Measurements from ENCODE around the gene ZNF79. TPM values are rescaled to one million over a fixed set of nuclear protein-coding genes. Genes with fewer than 3 reads are reported as not detected.

ZNF79 gene
- total and polyA plus RNA-seq, 2 of the 4 experiments (the other 2 are of a cell fraction): 5.6 to 15.4 TPM

- Histone ChIP-seq H2BK20ac (ENCODE audit: low read depth, low read length) (no peak overlapping the region), H4K20me1 (ENCODE audit: insufficient read depth, low read length) (peaks cover 72% of the 10 kb centered on the region), H4K5ac (ENCODE audit: low read depth, low read length) (no peak overlapping the region), H3K56ac (ENCODE audit: extremely low read depth, insufficient read depth, low read length) (no peak overlapping the region), H2AK5ac (ENCODE audit: low read depth, low read length) (no peak overlapping the region), H2AK9ac (replicated peaks; ENCODE audit: low read depth, low read length, poor library complexity) (peak overlapping the region; percentile 58), H4K91ac (ENCODE audit: insufficient read depth, low read depth, low read length) (no peak overlapping the region), H3K79me1 (ENCODE audit: low read depth in 1 of 2, low read length in 2 of 2) (peaks cover 8 to 67% of the 10 kb centered on the region in 2 experiments), H3K4ac (ENCODE audit: low read depth, low read length) (no peak overlapping the region), H3K14ac (replicated peaks; ENCODE audit: low read depth, low read length) (no peak overlapping the region), H2BK120ac (ENCODE audit: low read depth, low read length) (no peak overlapping the region), H3K18ac (ENCODE audit: low read depth, low read length) (no peak overlapping the region), H2BK5ac (ENCODE audit: low read depth, low read length, poor library complexity, severe bottlenecking) (no peak overlapping the region), H3K9me3 (ENCODE audit: control insufficient read depth, insufficient read depth, low read length) (peaks cover 16% of the 10 kb centered on the region), H3K4me3 (ENCODE audit: insufficient read depth, low read depth, low read length) (no peak overlapping the region), H2AFZ (replicated peaks; ENCODE audit: low read length, poor library complexity) (no peak overlapping the region), H3K4me1 (ENCODE audit: control insufficient read depth, insufficient read depth, low read length) (peaks cover 10% of the 10 kb centered on the region), H3K23ac (ENCODE audit: low read depth, low read length) (no peak overlapping the region), H3K9me1 (ENCODE audit: insufficient read depth, low read length) (peaks cover 16% of the 10 kb centered on the region), H3K9ac (ENCODE audit: low read depth, low read length) (no peak overlapping the region), H3K27me3 (ENCODE audit: control insufficient read depth, insufficient read depth, low read length) (no peaks in the 10 kb centered on the region), H3K36me3 (ENCODE audit: control insufficient read depth, insufficient read depth, low read length) (peaks cover 78% of the 10 kb centered on the region), H4K8ac (ENCODE audit: low read depth in 2 of 2, low read length in 2 of 2) (0 out of 4 replicates have a peak overlapping the region, but pooled peaks of 1 of the 2 experiments have one; percentile 5), H3K27ac (ENCODE audit: insufficient read depth, low read length) (no peak overlapping the region), H3K4me2 (ENCODE audit: low read depth, low read length) (no peak overlapping the region), H2BK15ac (ENCODE audit: low read depth, low read length) (no peak overlapping the region)
- ATAC-seq (ENCODE audit: low read depth) (no peak), DNase-seq (no peak)
- intact Hi-C loops (cut with micrococcal nuclease): no loop called here
- BruUV-seq (replicated peaks): no TSS peak
- TF ChIP-seq ELK1 (IDR thresholded peaks at IDR 0.05; ENCODE audit: borderline replicate concordance, low read depth, low read length) (no peak), RCOR1 (IDR thresholded peaks at IDR 0.05; ENCODE audit: insufficient replicate concordance, low read length) (no peak), MAZ (IDR thresholded peaks at IDR 0.05; ENCODE audit: borderline replicate concordance, low read depth, low read length) (no peak), CTCF (conservative IDR thresholded peaks at IDR 0.05; ENCODE audit: low read depth, low read length) (no peak), NFE2L2 (IDR thresholded peaks at IDR 0.05; ENCODE audit: low read depth, low read length) (no peak), POLR2A (IDR thresholded peaks at IDR 0.05; ENCODE audit: low read depth, low read length) (peak; percentile 20; the same call in 1 of the 2 replicates), RFX5 (IDR thresholded peaks at IDR 0.05; ENCODE audit: low read depth, low read length) (no peak)
- in situ Hi-C loops (cut with MboI; ENCODE audit: low sequenced_read_pairs): no loop called here
- ChIA-PET POLR2A (ENCODE audit: unreplicated experiment) (no interaction called here), CTCF (interaction anchor here (0.5 kb wide), 1 partner anchor 26 kb away, joined by 3 read pairs; no protein-coding TSS in a partner anchor)
- dilution Hi-C loops (cut with HindIII; ENCODE audit: low sequenced_read_pairs, unreplicated experiment): no loop called here
- WGBS, 2 experiments (ENCODE audit: extremely low coverage in 2 of 2, insufficient read length in 1 of 2): no CpG with 5 or more reads among the region's 4 CpGs
Observed at GRCh38 chr9:127445851-127446712, 21.9 kb downstream of the ZNF79 start.

Measured in IMR-90 (cell line).